HCT116 (cell line): Measurements from ENCODE around the gene CAPN1. TPM values are rescaled to one million over a fixed set of nuclear protein-coding genes. Genes with fewer than 3 reads are reported as not detected.

Experiments used
- ATAC-seq: fragments of 200-7000 bp; cut with Tn5 transposase; 2 replicates; pipeline ENCODE4 v1.9.1; 2020; ENCODE audit warnings: mild to moderate bottlenecking, moderate library complexity
- BruUV-seq: library from RNA; stranded (reverse); fragments of 400-500 nt; replicated peaks from 2 replicates; lab custom pipeline; 2021; lab: Mats Ljungman, UMichigan
- CTCF ChIA-PET: fragments of 300-600 bp; sonication (Branson Sonifier 250); formaldehyde crosslinking; loops from one replicate; lab custom pipeline; 2021; ENCODE audit warnings: antibody characterized with exemption; lab: Charles Lee
- POLR2A ChIA-PET: fragments of 300-600, 350-600 bp; sonication (Branson Sonifier 250); formaldehyde crosslinking; loops from one replicate; lab custom pipeline; 2021; ENCODE audit warnings: antibody characterized with exemption; lab: Charles Lee
- RAD21 ChIA-PET, 2 experiments: fragments of 300-600 bp; sonication (Branson Sonifier 250); formaldehyde crosslinking; loops; one replicate each; lab custom pipeline; 2023; ENCODE audit warnings: low total read pairs in 2 of 2; ENCODE audit not compliant: uncharacterized antibody in 2 of 2, unreplicated experiment in 2 of 2, low non-redundant PET in 1 of 2; lab: Charles Lee
- DNase-seq: peaks from one replicate; pipeline ENCODE4 v3.0.0-alpha.2; 2010; ENCODE audit warnings: low read depth, low spot score
- H2AFZ ChIP-seq: fragments of 200-600 bp; shearing (Covaris generic), sonication (generic); 2 replicates; pipeline ENCODE4 v1.6.1; 2017; ENCODE audit warnings: low read depth, mixed run types, mixed read lengths, antibody characterized with exemption, low read length; ENCODE audit not compliant: poor library complexity, severe bottlenecking
- H3K27ac ChIP-seq: 2 replicates; pipeline ENCODE4 v1.5.1; 2012; ENCODE audit warnings: low read depth, low read length
- H3K27me3 ChIP-seq: fragments of 200-600 bp; sonication (generic); 2 replicates; pipeline ENCODE4 v1.6.1; 2016; ENCODE audit warnings: mixed run types, low read length, mixed read lengths; ENCODE audit not compliant: insufficient read depth
- H3K36me3 ChIP-seq, 2 experiments: fragments of 200-500 bp in 1 of 2; fragments of 200-600 bp in 1 of 2; sonication (Bioruptor generic) in 1 of 2; sonication (generic) in 1 of 2; 2 replicates each; pipeline versions ENCODE4 v1.5.1 to v1.6.1; 2014 to 2016; ENCODE audit warnings: low read length in 2 of 2, inconsistent platforms in 1 of 2, mixed read lengths in 1 of 2, mixed run types in 1 of 2; ENCODE audit not compliant: insufficient read depth in 2 of 2, control insufficient read depth in 1 of 2
- H3K4me1 ChIP-seq, 2 experiments: fragments of 200-600 bp in 1 of 2; sonication (generic) in 1 of 2; 2 replicates each; pipeline versions ENCODE4 v1.5.1 to v1.6.1; 2012 to 2017; ENCODE audit warnings: low read length in 2 of 2, inconsistent platforms in 1 of 2, mild to moderate bottlenecking in 1 of 2, mixed read lengths in 1 of 2, mixed run types in 1 of 2, moderate library complexity in 1 of 2; ENCODE audit not compliant: insufficient read depth in 2 of 2, control insufficient read depth in 1 of 2
- H3K4me2 ChIP-seq: fragments of 200-600 bp; sonication (generic); 2 replicates; pipeline ENCODE4 v1.6.1; 2017; ENCODE audit warnings: mixed run types, low read length, mixed read lengths
- H3K4me3 ChIP-seq, 2 experiments: fragments of 200-600 bp in 1 of 2; sonication (generic) in 1 of 2; replicated peaks in 1 of 2; 2 replicates each; pipeline ENCODE4 v1.5.1; 2011 to 2016; ENCODE audit warnings: low read length in 2 of 2, control low read depth in 1 of 2, low read depth in 1 of 2, mild to moderate bottlenecking in 1 of 2, mixed read lengths in 1 of 2, mixed run types in 1 of 2
- H3K79me2 ChIP-seq: fragments of 200-600 bp; sonication (generic); 2 replicates; pipeline ENCODE4 v1.6.1; 2017; ENCODE audit warnings: mild to moderate bottlenecking, mixed run types, low read length, moderate library complexity, mixed read lengths; ENCODE audit not compliant: insufficient read depth
- H3K9ac ChIP-seq: fragments of 200-600 bp; sonication (generic); 2 replicates; pipeline ENCODE4 v1.6.1; 2016; ENCODE audit warnings: low read length, mixed read lengths
- H3K9me2 ChIP-seq: fragments of 200-600 bp; sonication (generic), shearing (Covaris generic); 2 replicates; pipeline ENCODE4 v1.6.1; 2017; ENCODE audit warnings: mixed run types, mild to moderate bottlenecking, moderate library complexity; ENCODE audit not compliant: insufficient read depth
- H3K9me3 ChIP-seq, 2 experiments: fragments of 200-500 bp in 1 of 2; fragments of 200-600 bp in 1 of 2; sonication (Bioruptor generic) in 1 of 2; sonication (generic) in 1 of 2; 2 replicates each; pipeline ENCODE4 v1.6.1; 2014 to 2017; ENCODE audit warnings: low read length in 2 of 2, mixed read lengths in 2 of 2, inconsistent platforms in 1 of 2, low read depth in 1 of 2, mild to moderate bottlenecking in 1 of 2, mixed run types in 1 of 2, moderate library complexity in 1 of 2; ENCODE audit not compliant: control insufficient read depth in 1 of 2, insufficient read depth in 1 of 2
- H4K20me1 ChIP-seq: fragments of 200-600 bp; sonication (generic), shearing (Covaris generic); 2 replicates; pipeline ENCODE4 v1.6.1; 2017; ENCODE audit warnings: mixed run types, mild to moderate bottlenecking, moderate library complexity; ENCODE audit not compliant: insufficient read depth
- CBX3 ChIP-seq: IDR thresholded peaks from 2 replicates; pipeline ENCODE4 v1.6.1; 2012; ENCODE audit warnings: low read depth
- CEBPB ChIP-seq: IDR thresholded peaks from 2 replicates; pipeline ENCODE4 v1.6.1; 2012; ENCODE audit warnings: low read depth
- ELF1 ChIP-seq: IDR thresholded peaks from 2 replicates; pipeline ENCODE4 v1.6.1; 2012; ENCODE audit warnings: low read depth, borderline replicate concordance
- EZH2phosphoT487 ChIP-seq: fragments of 200-600 bp; IDR thresholded peaks from 2 replicates; pipeline ENCODE4 v1.6.1; 2018; ENCODE audit warnings: antibody characterized with exemption, borderline replicate concordance
- JUND ChIP-seq: IDR thresholded peaks from 2 replicates; pipeline ENCODE4 v1.6.1; 2012
- MAX ChIP-seq: IDR thresholded peaks from 2 replicates; pipeline ENCODE4 v1.6.1; 2012
- POLR2A ChIP-seq: IDR thresholded peaks from 2 replicates; pipeline ENCODE4 v1.7.0; 2011; ENCODE audit warnings: borderline replicate concordance; ENCODE audit not compliant: insufficient read depth, insufficient read length; ENCODE audit errors: extremely low read depth
- RAD21 ChIP-seq: IDR thresholded peaks from 2 replicates; pipeline ENCODE4 v1.6.1; 2012; ENCODE audit warnings: low read depth, mild to moderate bottlenecking
- SP1 ChIP-seq: IDR thresholded peaks from 2 replicates; pipeline ENCODE4 v1.6.1; 2012; ENCODE audit warnings: low read depth
- TCF7L2 ChIP-seq: IDR thresholded peaks from 2 replicates; pipeline ENCODE4 v1.7.0; 2011; ENCODE audit warnings: borderline replicate concordance, inconsistent platforms; ENCODE audit not compliant: insufficient read depth, insufficient read length; ENCODE audit errors: extremely low read depth
- YY1 ChIP-seq: IDR thresholded peaks from 2 replicates; pipeline ENCODE4 v1.6.1; 2011; ENCODE audit warnings: low read length, low read depth, moderate library complexity, mild to moderate bottlenecking; ENCODE audit not compliant: insufficient replicate concordance; ENCODE audit errors: extremely low read depth
- intact Hi-C: fragments of 100-400 bp; cut with micrococcal nuclease; formaldehyde crosslinking; loops from 2 replicates; pipeline ENCODE4 v1.10.0; 2022
- total RNA-seq: library from RNA; stranded (reverse); gene quantifications from one replicate; pipeline ENCODE4 v1.2.1, GENCODE V29; 2021; ENCODE audit not compliant: unreplicated experiment

The CAPN1 gene
- total RNA-seq, 1 experiment from 2014 or later, result 279 TPM

GRCh38 chr11:65206901-65207300 lies 25.2 kb downstream of the CAPN1 start:
- Histone ChIP-seq H3K36me3 (peaks cover 21 to 62% of the 10 kb centered on the region in 2 experiments), H3K4me2 (no peak overlapping the region), H4K20me1 (no peaks in the 10 kb centered on the region), H3K4me1 (no peaks in the 10 kb centered on the region; a peak in 1 of 4 replicates), H3K79me2 (no peaks in the 10 kb centered on the region), H3K27me3 (no peaks in the 10 kb centered on the region), H2AFZ (no peak overlapping the region), H3K9me2 (no peaks in the 10 kb centered on the region), H3K4me3 (no peak overlapping the region), H3K27ac (no peak overlapping the region), H3K9ac (no peak overlapping the region), H3K9me3 (no peaks in the 10 kb centered on the region)
- CTCF ChIA-PET, result no interaction called here
- DNase-seq (no peak), ATAC-seq (no peak)
- TF ChIP-seq SP1, result no peak
- no peak for TF ChIP-seq EZH2phosphoT487
- TF ChIP-seq RAD21, result no peak
- TF ChIP-seq ELF1, result no peak
- TF ChIP-seq YY1, result no peak
- no peak for TF ChIP-seq POLR2A
- no peak for TF ChIP-seq MAX
- no peak for TF ChIP-seq CEBPB
- TF ChIP-seq JUND, result no peak
- no peak for TF ChIP-seq TCF7L2
- no peak for TF ChIP-seq CBX3
- intact Hi-C loops, result no loop called here
- BruUV-seq, result no TSS peak
- POLR2A ChIA-PET, result no interaction called here
- RAD21 ChIA-PET, result no interaction called here
